HG03039 (cell line): ENCODE results near the gene RNF13.
"Not testable (repeated sequence)": the region's sequence is repeated elsewhere in the genome, so short reads cannot be mapped to it uniquely, and the experiment has no call there.

Experiments used
- ATAC-seq: cut with Tn5 transposase; IDR thresholded peaks from one replicate; pipeline ENCODE4 v1.9.1; 2021; ENCODE audit warnings: mild to moderate bottlenecking, moderate library complexity; ENCODE audit not compliant: unreplicated experiment

The RNF13 gene

DNA sequence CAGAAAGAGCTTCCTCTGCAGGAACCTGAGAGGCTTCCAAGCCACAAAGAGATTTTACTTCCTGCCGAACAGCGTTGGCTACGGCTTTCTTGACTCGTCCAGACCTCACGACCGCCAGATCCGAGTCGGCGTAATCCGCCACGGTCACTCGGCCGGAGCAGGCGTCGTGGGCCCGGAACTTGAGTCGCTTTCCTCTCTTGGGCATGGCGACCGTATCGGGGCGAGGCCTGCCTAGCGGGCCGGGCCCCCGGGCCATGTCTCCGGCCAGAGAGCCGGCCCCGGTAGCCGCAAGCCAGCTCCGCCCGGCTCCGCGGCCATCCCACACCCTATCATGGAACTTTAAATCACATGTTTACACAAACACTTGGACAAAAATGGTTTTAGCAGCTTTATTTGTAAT lies 170.0 kb downstream of the RNF13 start:
- ATAC-seq: not testable (repeated sequence)

- no peak for ATAC-seq
Measured at GRCh38 chr3:149983628-149984027, 170.6 kb downstream of the RNF13 start.

DNA sequence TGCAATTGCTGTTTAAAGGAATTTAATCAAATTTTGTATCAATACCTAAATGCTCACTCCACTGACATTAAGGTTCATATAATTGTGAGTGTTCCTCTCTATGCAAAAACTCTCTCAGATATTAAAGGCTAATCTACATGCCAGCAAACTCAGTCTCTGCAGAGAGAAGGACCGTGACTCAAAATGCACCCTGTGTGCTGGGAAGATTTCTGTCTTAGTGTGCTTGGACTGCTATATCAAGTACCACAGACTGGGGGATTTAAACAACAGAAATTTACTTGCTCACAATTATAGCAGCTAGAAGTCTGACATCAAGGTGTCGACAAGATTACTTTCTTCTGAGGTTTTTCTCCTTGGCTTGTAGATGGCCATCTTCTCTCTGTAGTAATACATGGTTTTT lies 176.3 kb downstream of the RNF13 start:
- no peak for ATAC-seq

GRCh38 chr3:149990423-149990948 lies 177.5 kb downstream of the RNF13 start:
- no peak for ATAC-seq

DNA sequence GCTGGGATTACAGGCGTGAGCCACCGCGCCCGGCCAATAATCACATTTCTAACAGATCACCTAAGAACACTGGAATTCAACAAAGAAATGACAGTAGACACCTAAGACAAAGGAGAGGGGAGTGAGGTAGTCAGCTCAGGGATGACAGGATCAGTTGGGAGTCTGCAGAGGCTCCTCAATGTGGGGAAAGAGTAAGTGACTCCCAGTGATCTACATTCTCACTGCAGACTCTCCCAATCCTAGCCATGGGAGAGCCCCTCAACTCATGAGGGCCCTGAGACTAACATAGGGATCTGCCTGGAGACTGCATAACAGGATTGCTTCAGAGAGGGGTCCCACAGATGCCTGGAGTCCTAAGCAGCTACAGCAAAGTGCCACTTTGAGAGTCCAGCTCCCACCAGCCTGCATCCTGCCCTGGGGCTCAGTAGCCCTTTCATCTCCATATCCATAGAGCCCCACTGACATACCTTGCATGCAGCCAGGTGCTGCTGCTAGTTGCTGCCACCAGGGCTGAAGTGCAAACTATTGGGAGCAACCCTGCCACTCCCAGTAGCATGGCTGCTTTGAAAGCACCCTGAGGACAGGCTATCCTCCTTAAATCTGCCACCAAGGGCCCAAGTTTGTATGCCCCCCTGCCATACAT lies 179.5 kb downstream of the RNF13 start:
- no peak for ATAC-seq

DNA sequence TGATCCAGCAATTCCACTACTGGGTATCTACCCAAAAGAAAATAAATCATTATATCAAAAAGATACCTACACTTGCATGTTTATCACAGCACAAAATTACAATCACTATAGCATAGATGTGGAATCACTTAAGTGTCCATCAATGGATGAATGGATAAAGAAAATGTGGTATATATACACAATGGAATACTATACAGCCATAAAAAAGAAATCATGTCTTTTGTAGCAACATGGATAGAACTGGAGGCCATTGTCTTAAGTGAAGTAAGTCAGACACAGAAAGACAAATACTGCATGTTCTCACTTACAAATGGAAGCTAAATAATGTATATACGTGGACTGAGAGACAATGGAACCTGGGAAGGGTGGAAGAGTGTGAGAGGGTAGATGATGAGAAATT lies 185.9 kb downstream of the RNF13 start:
- no peak for ATAC-seq

DNA sequence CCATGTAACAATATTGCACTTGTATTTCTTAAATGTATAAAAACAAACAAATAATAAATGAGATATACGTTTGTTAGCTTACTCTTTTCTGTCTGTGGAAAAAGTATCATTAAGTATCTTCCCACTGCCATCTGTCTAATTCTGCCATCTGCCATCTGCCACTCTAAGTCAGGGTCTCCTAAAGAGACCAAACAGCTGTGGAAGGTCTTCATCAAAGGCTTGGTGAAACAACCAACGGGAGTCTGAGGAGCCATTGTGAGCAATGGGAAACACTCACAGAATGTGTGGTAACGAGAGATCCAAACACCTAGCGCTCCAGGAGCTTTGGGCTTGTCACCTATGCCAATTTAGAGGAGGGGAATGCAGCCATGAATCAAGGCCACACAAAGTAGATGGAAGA lies 186.4 kb downstream of the RNF13 start:
- ATAC-seq: no peak

DNA sequence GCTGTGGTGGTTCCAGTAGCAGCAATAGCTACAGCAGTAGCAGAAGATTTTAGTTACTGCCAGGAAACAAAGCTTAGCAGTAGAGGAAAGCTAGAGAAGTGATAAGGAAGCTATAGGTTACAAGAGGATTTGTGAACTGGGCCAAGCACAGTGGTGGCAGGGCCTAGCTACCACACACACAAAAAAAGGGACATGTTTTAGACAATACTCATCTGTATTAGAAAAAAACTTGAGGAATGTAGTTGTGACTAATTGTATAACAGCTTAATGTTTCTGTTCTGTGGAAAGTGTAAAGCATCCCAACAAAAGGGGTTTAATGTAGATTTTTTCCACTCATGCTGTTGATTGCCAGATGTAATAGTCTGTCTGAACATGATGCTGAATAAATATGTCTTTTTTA lies 187.6 kb downstream of the RNF13 start:
- ATAC-seq: no peak

DNA sequence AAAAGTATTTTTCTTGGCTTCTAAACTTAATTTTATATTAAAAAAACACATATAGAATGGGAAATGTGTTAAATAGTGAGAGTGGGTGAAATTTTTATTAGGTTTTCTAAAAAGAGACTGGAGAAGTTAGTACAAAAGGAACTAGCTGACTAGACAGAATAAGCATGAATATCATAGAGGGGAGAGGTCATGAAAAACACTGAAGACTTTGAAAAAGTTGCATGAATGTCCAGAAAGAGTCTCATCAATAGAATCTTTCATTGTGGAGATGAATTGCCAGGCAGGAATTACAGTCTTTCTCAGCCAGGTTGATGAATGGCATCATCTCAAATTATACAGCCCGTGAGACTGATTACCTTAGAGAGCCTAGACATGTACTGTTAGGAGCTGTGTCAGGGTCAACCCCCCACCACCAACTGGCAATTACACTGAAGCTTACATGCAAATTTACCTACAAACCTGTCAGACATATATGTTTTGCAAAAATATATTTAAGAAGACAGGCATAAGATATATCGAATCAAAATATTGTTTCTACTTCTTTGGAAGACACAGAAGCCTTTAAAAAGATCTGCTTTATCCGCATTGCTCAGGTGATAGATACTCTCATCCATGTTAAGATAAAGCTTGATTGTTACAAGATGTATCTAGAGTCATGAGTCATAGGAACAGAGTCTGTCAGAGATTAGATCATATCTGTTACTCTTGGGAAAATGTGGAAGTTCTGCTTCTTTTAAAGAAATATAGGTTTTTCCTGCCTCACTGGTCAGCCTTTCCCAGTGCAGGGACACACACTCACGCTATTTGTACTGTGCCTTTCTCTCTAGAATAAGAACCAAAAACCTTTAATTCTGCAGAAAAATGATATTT lies 192.5 kb downstream of the RNF13 start:
- no peak for ATAC-seq

DNA sequence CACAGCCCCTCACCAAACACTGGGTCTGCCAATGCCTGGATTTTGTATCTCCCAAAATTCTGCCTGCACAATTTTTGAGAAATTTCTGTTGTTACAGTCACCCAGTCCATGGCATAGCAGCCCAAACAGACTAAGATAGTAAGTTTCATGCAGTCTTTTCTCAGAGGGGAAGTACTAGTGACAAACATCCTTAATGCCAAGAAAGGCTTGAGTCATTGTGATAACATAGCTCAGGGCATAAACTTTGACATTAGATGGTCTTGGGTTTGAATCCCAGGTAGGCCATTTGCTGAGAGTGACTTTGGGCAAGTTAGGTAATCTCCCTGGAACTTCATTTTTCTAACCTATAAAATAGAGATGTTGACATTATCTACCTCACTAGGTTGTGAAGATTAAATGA lies 193.8 kb downstream of the RNF13 start:
- no peak for ATAC-seq
